Spinal cord (tissue), 10 donors: ENCODE data around the gene DNAH8. TPM values are rescaled to one million over a fixed set of nuclear protein-coding genes. Genes with fewer than 3 reads are reported as not detected.
"Not testable (repeated sequence)": the region's sequence is repeated elsewhere in the genome, so short reads cannot be mapped to it uniquely, and the experiment has no call there.

Source experiments
- DNase-seq, 6 donors: peaks; one replicate each; pipeline versions ENCODE4 v3.0.0 to v3.0.0-alpha.2; 2013 to 2015; ENCODE audit warnings: low spot score in 6 of 6, low read depth in 4 of 6
- H3K27ac ChIP-seq: one replicate; pipeline ENCODE4 v1.5.1; 2013; ENCODE audit warnings: low read depth, low read length, control low read depth
- H3K27me3 ChIP-seq: one replicate; pipeline ENCODE4 v1.6.1; 2013; ENCODE audit warnings: low read length; ENCODE audit not compliant: control insufficient read depth, insufficient read depth
- H3K36me3 ChIP-seq: one replicate; pipeline ENCODE4 v1.6.1; 2013; ENCODE audit warnings: low read length; ENCODE audit not compliant: control insufficient read depth, insufficient read depth
- H3K4me1 ChIP-seq: one replicate; pipeline ENCODE4 v1.6.1; 2013; ENCODE audit warnings: low read length; ENCODE audit not compliant: control insufficient read depth, insufficient read depth
- H3K4me3 ChIP-seq: one replicate; pipeline ENCODE4 v1.5.1; 2013; ENCODE audit warnings: low read depth, low read length, control low read depth
- H3K9me3 ChIP-seq: one replicate; pipeline ENCODE4 v1.6.1; 2013; ENCODE audit warnings: low read length; ENCODE audit not compliant: control insufficient read depth, insufficient read depth
- WGBS: methylation state at CpG from one replicate; pipeline ENCODE4 v1.1.5; 2013; ENCODE audit warnings: missing lambda C conversion rate; ENCODE audit not compliant: insufficient coverage; 5-methylcytosine and 5-hydroxymethylcytosine counted together
- polyA plus RNA-seq, 2 donors: library from polyadenylated mRNA; unstranded; fragments of 120-200 nt; gene quantifications; one replicate each; pipeline ENCODE4 v1.2.1, GENCODE V29; 2013; ENCODE audit not compliant: insufficient read length in 2 of 2
- total RNA-seq, 2 donors: library from RNA; depleted of rRNA in 1 of 2; stranded (reverse); fragments of 120-200 nt in 1 of 2; fragments of >200 nt in 1 of 2; gene quantifications; one replicate each; pipeline versions ENCODE4 v1.2.3 to v1.2.4, GENCODE V29; 2013 to 2014
- donor health status: healthy.

DNAH8 gene
- total and polyA plus RNA-seq, 4 donors: 0.03 to 0.17 (median 0.08) TPM

GRCh38 chr6:38921540-38921939, 206.4 kb downstream of the DNAH8 start:
- not testable (repeated sequence) for DNase-seq, H3K4me3 ChIP-seq, H3K27me3 ChIP-seq, H3K27ac ChIP-seq, H3K9me3 ChIP-seq, H3K36me3 ChIP-seq, H3K4me1 ChIP-seq
- 74% methylated on average over 8 of the region's 8 CpGs for WGBS

DNA sequence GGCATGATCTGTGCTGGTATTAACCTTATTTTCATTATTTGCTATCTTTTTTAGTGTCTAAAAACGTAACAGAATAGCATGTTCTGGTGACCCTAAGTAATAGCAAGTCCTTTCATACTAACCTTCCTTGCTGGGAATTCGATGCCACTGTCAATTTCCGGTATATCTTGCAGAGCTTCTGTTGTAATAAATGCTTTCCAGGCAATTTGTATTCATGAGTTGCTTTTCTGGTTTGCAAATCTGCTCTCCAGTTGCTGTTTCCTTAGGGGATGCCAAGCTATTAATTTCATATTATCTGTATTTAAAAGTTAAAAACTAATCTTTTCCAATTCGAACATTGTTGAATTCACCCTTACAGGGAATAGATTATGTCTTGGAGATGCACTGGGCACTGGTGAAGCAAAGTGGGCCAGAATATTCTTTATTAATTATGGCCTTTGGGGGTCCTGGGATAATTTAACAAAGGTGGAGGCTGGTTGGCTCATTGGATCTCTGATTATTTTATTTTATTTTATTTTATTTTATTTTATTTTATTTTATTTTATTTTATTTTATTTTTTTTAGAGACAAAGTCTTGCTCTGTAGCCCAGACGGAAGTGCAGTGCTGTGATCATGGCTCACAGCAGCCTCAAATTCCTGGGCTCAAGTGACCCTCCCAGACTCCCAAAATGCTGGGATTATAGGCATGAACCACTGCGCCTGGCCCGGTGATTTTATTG, 209.8 kb downstream of the DNAH8 start:
- Histone ChIP-seq H3K36me3 (no peaks in the 10 kb centered on the region), H3K4me1 (no peaks in the 10 kb centered on the region), H3K27me3 (no peaks in the 10 kb centered on the region), H3K4me3 (no peak overlapping the region), H3K9me3 (no peaks in the 10 kb centered on the region), H3K27ac (no peak overlapping the region)
- 80% methylated on average over 1 of the region's 7 CpGs for WGBS
- DNase-seq: peak in 2 of 6 donors; percentile 11 to 51

GRCh38 chr6:38929560-38929959, 214.4 kb downstream of the DNAH8 start:
- WGBS: no CpG with 5 or more reads among the region's 5 CpGs
- no peaks in the 10 kb centered on the region for H3K9me3 ChIP-seq
- no peak for DNase-seq
- no peak overlapping the region for H3K4me3 ChIP-seq
- no peaks in the 10 kb centered on the region for H3K4me1 ChIP-seq
- H3K36me3 ChIP-seq: no peaks in the 10 kb centered on the region
- H3K27ac ChIP-seq: no peak overlapping the region
- H3K27me3 ChIP-seq: no peaks in the 10 kb centered on the region

DNA sequence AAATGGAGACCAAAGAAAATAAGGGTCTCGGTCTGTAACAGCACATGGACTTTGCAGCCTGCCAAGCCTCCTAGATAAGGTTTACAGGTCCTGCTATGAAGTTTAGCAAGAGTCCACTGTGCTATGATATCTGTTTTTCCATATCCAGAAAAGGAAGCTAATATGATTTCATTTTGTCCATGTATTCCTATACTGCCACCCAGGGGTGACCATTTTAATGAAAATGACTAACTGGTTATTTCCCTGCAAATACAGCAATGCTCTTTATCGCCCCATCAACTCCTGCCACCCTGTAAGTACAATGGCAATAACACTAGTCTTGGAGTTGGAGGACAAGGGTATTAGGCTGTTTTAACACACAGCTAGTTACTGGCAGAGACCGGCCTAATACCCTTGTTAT, 218.3 kb downstream of the DNAH8 start:
- no peaks in the 10 kb centered on the region for H3K9me3 ChIP-seq
- no peaks in the 10 kb centered on the region for H3K36me3 ChIP-seq
- WGBS: no CpG with 5 or more reads among the region's 3 CpGs
- no peaks in the 10 kb centered on the region for H3K4me1 ChIP-seq
- H3K4me3 ChIP-seq: no peak overlapping the region
- H3K27me3 ChIP-seq: no peaks in the 10 kb centered on the region
- H3K27ac ChIP-seq: no peak overlapping the region
- DNase-seq: peak in 2 of 6 donors; percentile 43 to 78

DNA sequence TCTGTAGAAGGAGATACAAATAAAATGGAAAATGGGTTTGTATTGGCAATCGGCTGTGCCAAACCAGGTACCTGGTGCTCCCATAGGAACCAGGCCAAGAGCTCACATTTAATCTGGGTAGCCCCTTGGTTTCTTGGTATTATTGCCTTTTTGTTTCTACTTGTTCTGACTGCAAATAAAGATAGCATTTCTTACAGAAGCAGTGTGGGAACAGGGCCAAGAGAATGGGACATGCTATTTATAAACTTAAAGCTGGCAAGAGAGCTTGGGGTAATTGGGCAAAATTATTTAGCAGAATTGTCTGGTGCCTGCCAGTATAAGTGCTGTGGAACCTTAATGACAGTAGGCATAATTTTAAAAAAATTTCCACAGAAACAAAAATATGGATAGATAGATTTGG, 219.9 kb downstream of the DNAH8 start:
- H3K4me1 ChIP-seq: no peaks in the 10 kb centered on the region
- H3K9me3 ChIP-seq: no peaks in the 10 kb centered on the region
- H3K27ac ChIP-seq: no peak overlapping the region
- 90% methylated on average over 1 of the region's 1 CpG for WGBS
- no peak overlapping the region for H3K4me3 ChIP-seq
- no peaks in the 10 kb centered on the region for H3K36me3 ChIP-seq
- peak in 2 of 6 donors; percentile 47 to 68 for DNase-seq
- H3K27me3 ChIP-seq: no peaks in the 10 kb centered on the region

GRCh38 chr6:38937839-38938613, 222.9 kb downstream of the DNAH8 start:
- Histone ChIP-seq H3K27ac (no peak overlapping the region), H3K4me1 (peaks cover 3% of the 10 kb centered on the region), H3K9me3 (no peaks in the 10 kb centered on the region), H3K36me3 (no peaks in the 10 kb centered on the region), H3K27me3 (no peaks in the 10 kb centered on the region), H3K4me3 (no peak overlapping the region)
- DNase-seq: no peak
- 92% methylated on average over 12 of the region's 15 CpGs for WGBS

- H3K4me3 ChIP-seq: no peak overlapping the region
- DNase-seq: no peak
- no peak overlapping the region for H3K27ac ChIP-seq
- WGBS: no CpG with 5 or more reads among the region's 3 CpGs
- peaks cover 3% of the 10 kb centered on the region for H3K4me1 ChIP-seq
- no peaks in the 10 kb centered on the region for H3K9me3 ChIP-seq
- no peaks in the 10 kb centered on the region for H3K36me3 ChIP-seq
- H3K27me3 ChIP-seq: no peaks in the 10 kb centered on the region
Observed at GRCh38 chr6:38938741-38939140, 223.6 kb downstream of the DNAH8 start.

- WGBS: 100% methylated on average over 2 of the region's 4 CpGs
- no peak overlapping the region for H3K27ac ChIP-seq
- H3K4me3 ChIP-seq: no peak overlapping the region
- no peaks in the 10 kb centered on the region for H3K27me3 ChIP-seq
- peaks cover 3% of the 10 kb centered on the region for H3K4me1 ChIP-seq
- H3K9me3 ChIP-seq: no peaks in the 10 kb centered on the region
- DNase-seq: no peak
- no peaks in the 10 kb centered on the region for H3K36me3 ChIP-seq
Observed at GRCh38 chr6:38942442-38942841, 227.3 kb downstream of the DNAH8 start.

DNA sequence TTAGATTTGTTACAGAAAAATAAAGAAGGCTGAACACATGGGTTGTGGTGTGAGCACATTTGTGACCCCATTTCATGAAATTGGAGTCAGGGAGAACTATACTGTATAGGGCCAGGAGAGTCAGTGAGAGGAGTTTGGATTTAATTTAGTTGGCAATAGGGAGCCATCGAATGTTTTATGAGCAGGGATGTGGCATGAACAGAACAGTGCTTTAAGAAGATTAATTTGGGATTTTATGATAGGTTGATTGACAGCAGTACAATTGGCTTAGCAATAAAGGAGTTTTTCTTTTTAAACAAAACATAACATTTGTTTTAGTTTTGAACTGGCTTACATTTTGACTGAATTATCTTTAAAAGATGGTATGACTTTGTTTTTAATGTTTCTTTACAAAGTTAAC, 227.9 kb downstream of the DNAH8 start:
- Histone ChIP-seq H3K4me3 (no peak overlapping the region), H3K27me3 (no peaks in the 10 kb centered on the region), H3K9me3 (no peaks in the 10 kb centered on the region), H3K27ac (no peak overlapping the region), H3K36me3 (no peaks in the 10 kb centered on the region), H3K4me1 (peaks cover 3% of the 10 kb centered on the region)
- DNase-seq: peak in 1 of 6 donors; percentile 66
- WGBS: 100% methylated on average over 1 of the region's 1 CpG

- H3K9me3 ChIP-seq: no peaks in the 10 kb centered on the region
- H3K27me3 ChIP-seq: no peaks in the 10 kb centered on the region
- H3K4me1 ChIP-seq: peaks cover 3% of the 10 kb centered on the region
- H3K36me3 ChIP-seq: no peaks in the 10 kb centered on the region
- WGBS: 100% methylated on average over 2 of the region's 4 CpGs
- no peak overlapping the region for H3K4me3 ChIP-seq
- no peak for DNase-seq
- no peak overlapping the region for H3K27ac ChIP-seq
Observed at GRCh38 chr6:38943964-38944363, 228.9 kb downstream of the DNAH8 start.
